ENCODE data around the gene ATP2B3.

ATP2B3 gene

DNA sequence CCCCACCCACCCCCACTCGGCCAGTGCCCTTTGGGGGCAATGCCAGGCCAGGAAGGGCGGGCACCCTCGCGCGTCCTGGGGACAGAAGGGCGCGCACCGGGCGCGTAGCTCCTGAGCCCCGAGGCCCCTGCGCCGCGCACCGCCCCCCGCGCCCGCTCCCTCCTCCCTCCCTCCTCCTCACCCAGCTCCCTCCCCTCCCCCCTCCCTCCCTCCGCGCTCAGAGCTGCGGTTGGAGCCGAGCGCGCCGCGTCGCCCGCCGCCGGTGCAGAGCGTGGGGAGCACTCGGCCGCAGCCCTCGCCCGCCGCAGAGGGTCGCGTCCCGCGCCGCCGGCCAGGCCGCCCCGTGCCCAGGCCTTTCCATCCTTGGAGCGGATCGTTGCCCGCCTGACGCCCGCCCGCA lies at the start of gene ATP2B3:
ATP2B3 (plus strand) TSS at position 220 of the 400 bp plus-strand sequence. CDS start 18,606 bp downstream, outside the sequence.
- Histone ChIP-seq H3K36me3 (ENCODE audit: control insufficient read depth, insufficient read depth, low read length) (no peaks in the 10 kb centered on the region), H3K9ac (ENCODE audit: low read depth, low read length) (no peak within 1 kb of the TSS), H3K9me3 (ENCODE audit: control insufficient read depth, insufficient read depth, low read length) (peaks cover 3% of the 10 kb centered on the region), H3K4me3 (ENCODE audit: low read depth, low read length) (peak within 1 kb of the TSS; percentile 37), H3K4me1 (ENCODE audit: control insufficient read depth, insufficient read depth, low read length) (no peaks in the 10 kb centered on the region), H3K27me3 (ENCODE audit: control insufficient read depth, insufficient read depth, low read length) (peaks cover 24% of the 10 kb centered on the region)

DNA sequence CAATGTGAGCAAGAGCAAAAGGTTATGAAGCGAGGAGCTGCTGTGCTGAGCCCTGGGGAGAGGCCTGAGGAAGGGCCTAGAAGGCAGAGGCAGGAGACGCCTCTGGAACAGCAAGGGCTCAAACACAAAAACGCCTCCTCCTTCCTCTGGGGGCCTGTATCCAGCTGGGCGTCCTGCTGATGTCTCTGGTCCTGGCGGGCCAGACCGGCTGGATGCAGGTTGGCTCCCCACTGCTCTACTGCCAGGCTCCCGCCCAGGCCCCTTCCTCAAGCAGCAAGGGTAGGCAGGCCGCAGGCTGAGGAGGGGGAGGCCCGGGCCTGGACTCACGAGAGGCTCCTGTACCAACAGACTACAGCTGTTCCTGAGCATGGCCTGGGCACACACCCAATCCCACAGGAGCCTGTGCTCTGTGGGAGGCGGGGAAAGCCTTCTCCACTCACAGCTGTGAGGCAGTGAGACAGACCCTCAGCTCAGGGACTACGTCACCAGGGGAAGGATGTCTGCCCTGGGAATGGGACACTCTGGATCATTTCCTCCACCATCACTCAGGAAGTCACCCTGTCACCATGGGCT lies 49.3 kb upstream of the ATP2B3 start:
- H3K4me3 ChIP-seq (ENCODE audit: low read depth, low read length), result no peak overlapping the region
- H3K9me3 ChIP-seq (ENCODE audit: control insufficient read depth, insufficient read depth, low read length), result no peaks in the 10 kb centered on the region
- no peak overlapping the region for H3K9ac ChIP-seq (ENCODE audit: low read depth, low read length)
- H3K4me1 ChIP-seq (ENCODE audit: control insufficient read depth, insufficient read depth, low read length), result no peaks in the 10 kb centered on the region
- peaks cover 24% of the 10 kb centered on the region for H3K36me3 ChIP-seq (ENCODE audit: control insufficient read depth, insufficient read depth, low read length)
- H3K27me3 ChIP-seq (ENCODE audit: control insufficient read depth, insufficient read depth, low read length), result no peaks in the 10 kb centered on the region

DNA sequence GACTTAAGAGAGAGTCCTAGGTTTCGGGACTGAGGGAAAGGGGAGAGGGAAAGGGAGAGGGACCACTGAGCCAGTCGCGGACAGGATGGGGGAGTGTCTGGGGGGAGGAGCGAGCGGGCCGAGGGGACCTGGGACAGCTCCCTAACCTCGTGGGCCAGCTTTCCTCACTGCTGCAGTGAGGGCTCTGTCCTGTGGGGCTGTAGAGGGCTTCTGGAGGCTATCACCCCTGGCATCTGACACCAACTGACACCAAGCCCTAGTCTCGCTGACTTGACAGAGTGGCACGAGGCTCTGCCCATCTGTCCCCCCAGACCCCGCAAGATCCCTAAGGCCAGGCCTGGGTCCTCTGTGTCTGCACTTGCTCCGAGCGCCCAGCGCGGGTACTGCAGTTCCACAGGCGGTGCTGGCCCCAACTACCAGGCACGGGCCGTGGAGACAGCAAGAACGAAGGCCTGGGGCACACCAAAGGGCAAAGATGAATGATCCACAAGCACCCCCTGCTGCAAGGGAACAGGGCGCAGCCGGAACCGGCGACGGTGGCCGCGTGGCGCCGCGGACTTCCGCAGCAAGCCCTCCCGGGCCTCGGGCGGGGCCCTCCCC lies 47.5 kb upstream of the ATP2B3 start:
- Histone ChIP-seq H3K9ac (ENCODE audit: low read depth, low read length) (peak overlapping the region; percentile 54), H3K36me3 (ENCODE audit: control insufficient read depth, insufficient read depth, low read length) (peaks cover 18% of the 10 kb centered on the region), H3K27me3 (ENCODE audit: control insufficient read depth, insufficient read depth, low read length) (no peaks in the 10 kb centered on the region), H3K4me3 (ENCODE audit: low read depth, low read length) (peak overlapping the region; percentile 71), H3K4me1 (ENCODE audit: control insufficient read depth, insufficient read depth, low read length) (no peaks in the 10 kb centered on the region), H3K9me3 (ENCODE audit: control insufficient read depth, insufficient read depth, low read length) (no peaks in the 10 kb centered on the region)

- Histone ChIP-seq H3K4me3 (ENCODE audit: low read depth, low read length) (peak within 1 kb of the TSS; percentile 71), H3K27me3 (ENCODE audit: control insufficient read depth, insufficient read depth, low read length) (peaks cover 5% of the 10 kb centered on the region), H3K36me3 (ENCODE audit: control insufficient read depth, insufficient read depth, low read length) (peaks cover 18% of the 10 kb centered on the region), H3K9me3 (ENCODE audit: control insufficient read depth, insufficient read depth, low read length) (no peaks in the 10 kb centered on the region), H3K4me1 (ENCODE audit: control insufficient read depth, insufficient read depth, low read length) (no peaks in the 10 kb centered on the region), H3K9ac (ENCODE audit: low read depth, low read length) (peak within 1 kb of the TSS; percentile 54)
These were observed 46.8 kb upstream of the ATP2B3 start, which contains the start of gene HAUS7 for GRCh38 chrX:153470411-153471363. HAUS7 (minus strand) TSS chrX:153470576; CDS start chrX:153470557, 19 bp downstream.

DNA sequence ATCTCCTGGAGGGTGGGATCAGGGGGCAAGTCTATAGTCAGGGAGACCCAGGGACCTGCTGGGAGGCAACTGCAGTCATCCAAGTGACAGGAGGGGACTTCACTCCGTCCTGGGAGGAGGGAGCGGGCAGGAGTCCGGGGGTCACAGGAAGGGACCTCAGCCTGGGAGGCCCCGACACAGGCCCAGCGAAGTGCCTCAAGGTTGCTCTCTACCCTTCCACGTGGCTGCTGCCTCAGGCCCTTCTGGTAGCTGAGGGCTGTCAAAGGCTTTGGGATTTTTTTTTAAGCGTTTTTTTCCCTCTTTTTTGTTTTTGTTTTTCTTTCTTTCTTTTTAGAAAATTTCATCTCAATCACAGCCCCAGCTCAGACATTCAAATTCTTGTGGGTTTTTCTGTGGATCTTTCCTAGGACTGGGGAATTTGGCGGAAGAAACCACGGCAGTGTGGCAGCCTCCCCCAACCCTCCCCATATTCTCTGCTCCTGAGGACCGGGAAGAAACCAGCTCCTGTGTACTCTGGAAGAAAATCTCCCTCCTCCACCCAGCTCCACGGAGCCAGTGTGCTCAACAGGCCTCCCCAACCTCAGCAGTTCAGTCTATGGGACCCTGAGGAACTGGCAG lies 45.7 kb upstream of the ATP2B3 start:
- Histone ChIP-seq H3K4me1 (ENCODE audit: control insufficient read depth, insufficient read depth, low read length) (no peaks in the 10 kb centered on the region), H3K27me3 (ENCODE audit: control insufficient read depth, insufficient read depth, low read length) (peaks cover 10% of the 10 kb centered on the region), H3K36me3 (ENCODE audit: control insufficient read depth, insufficient read depth, low read length) (peaks cover 18% of the 10 kb centered on the region), H3K4me3 (ENCODE audit: low read depth, low read length) (no peak overlapping the region), H3K9me3 (ENCODE audit: control insufficient read depth, insufficient read depth, low read length) (no peaks in the 10 kb centered on the region), H3K9ac (ENCODE audit: low read depth, low read length) (no peak overlapping the region)

DNA sequence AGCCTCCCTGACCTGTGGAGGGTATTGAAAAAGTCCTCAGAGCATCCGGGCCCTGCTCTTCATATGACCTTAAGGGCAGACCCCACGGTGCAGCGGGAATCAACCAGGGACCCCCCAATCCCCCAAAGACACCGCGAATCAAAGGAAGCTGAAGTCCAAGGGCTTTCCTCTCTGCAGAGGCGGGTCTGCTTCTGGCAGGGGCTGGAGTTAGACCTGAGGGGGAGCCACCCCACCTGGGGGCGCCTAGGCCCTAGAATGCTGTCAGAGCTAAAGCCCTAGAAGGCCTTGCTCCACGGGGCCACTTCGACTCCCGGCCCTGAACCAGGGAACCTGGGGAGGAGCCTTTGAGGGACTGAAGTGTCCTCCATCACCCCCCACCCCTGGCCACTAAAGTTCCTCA lies 44.3 kb upstream of the ATP2B3 start:
- Histone ChIP-seq H3K9me3 (ENCODE audit: control insufficient read depth, insufficient read depth, low read length) (peaks cover 5% of the 10 kb centered on the region), H3K36me3 (ENCODE audit: control insufficient read depth, insufficient read depth, low read length) (peaks cover 10% of the 10 kb centered on the region), H3K9ac (ENCODE audit: low read depth, low read length) (no peak overlapping the region), H3K4me3 (ENCODE audit: low read depth, low read length) (no peak overlapping the region), H3K27me3 (ENCODE audit: control insufficient read depth, insufficient read depth, low read length) (peaks cover 10% of the 10 kb centered on the region), H3K4me1 (ENCODE audit: control insufficient read depth, insufficient read depth, low read length) (peaks cover 4% of the 10 kb centered on the region)

- Histone ChIP-seq H3K36me3 (ENCODE audit: control insufficient read depth, insufficient read depth, low read length) (peaks cover 3% of the 10 kb centered on the region), H3K4me3 (ENCODE audit: low read depth, low read length) (no peak overlapping the region), H3K4me1 (ENCODE audit: control insufficient read depth, insufficient read depth, low read length) (peaks cover 4% of the 10 kb centered on the region), H3K9me3 (ENCODE audit: control insufficient read depth, insufficient read depth, low read length) (peaks cover 5% of the 10 kb centered on the region), H3K27me3 (ENCODE audit: control insufficient read depth, insufficient read depth, low read length) (peaks cover 10% of the 10 kb centered on the region), H3K9ac (ENCODE audit: low read depth, low read length) (no peak overlapping the region)
These were observed 43.2 kb upstream of the ATP2B3 start for GRCh38 chrX:153474266-153474665.

DNA sequence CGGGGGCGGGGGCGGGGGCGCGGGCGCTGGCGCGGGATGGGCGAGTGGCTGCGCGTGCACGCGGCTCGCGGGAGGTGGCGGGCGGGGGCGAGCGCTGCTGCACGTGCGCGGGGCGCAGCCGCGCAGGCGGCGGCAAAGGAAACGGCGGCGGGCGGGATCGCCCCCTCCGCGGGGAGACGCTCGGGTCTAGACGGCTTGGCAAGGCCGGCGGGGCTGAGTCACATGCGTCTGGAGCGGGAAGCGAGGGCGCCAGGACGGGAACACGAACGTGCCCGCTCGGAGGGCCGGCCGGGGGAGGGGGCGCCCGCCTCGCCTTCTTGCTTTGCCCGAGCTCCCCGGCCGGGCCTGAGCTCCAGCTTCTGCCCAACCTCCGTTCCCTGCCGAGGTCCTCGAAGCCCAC lies 42.7 kb upstream of the ATP2B3 start:
- no peak overlapping the region for H3K9ac ChIP-seq (ENCODE audit: low read depth, low read length)
- peaks cover 5% of the 10 kb centered on the region for H3K9me3 ChIP-seq (ENCODE audit: control insufficient read depth, insufficient read depth, low read length)
- peaks cover 10% of the 10 kb centered on the region for H3K27me3 ChIP-seq (ENCODE audit: control insufficient read depth, insufficient read depth, low read length)
- no peak overlapping the region for H3K4me3 ChIP-seq (ENCODE audit: low read depth, low read length)
- peaks cover 1% of the 10 kb centered on the region for H3K36me3 ChIP-seq (ENCODE audit: control insufficient read depth, insufficient read depth, low read length)
- H3K4me1 ChIP-seq (ENCODE audit: control insufficient read depth, insufficient read depth, low read length), result peaks cover 4% of the 10 kb centered on the region

DNA sequence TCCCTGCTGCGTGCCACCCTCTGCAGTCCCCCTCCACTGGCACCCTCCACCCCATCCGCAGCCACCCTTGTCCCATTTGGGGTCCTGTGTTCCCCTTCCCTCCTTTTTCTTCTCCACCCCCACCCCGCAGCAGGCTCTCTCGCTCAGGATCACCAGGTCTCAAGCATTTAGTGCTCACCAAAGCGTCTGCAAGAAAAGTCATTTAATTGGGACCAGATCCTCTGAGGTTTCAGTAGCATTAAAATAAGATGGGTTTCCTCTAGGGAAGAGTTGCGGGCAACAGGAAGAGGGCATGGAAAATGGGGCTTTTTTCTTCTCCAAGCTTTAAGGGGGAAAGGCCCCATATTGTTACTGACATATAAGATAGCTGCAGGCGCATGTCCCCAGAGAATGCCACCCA lies 42.2 kb upstream of the ATP2B3 start:
- no peak overlapping the region for H3K4me3 ChIP-seq (ENCODE audit: low read depth, low read length)
- H3K36me3 ChIP-seq (ENCODE audit: control insufficient read depth, insufficient read depth, low read length), result no peaks in the 10 kb centered on the region
- no peak overlapping the region for H3K9ac ChIP-seq (ENCODE audit: low read depth, low read length)
- peaks cover 10% of the 10 kb centered on the region for H3K27me3 ChIP-seq (ENCODE audit: control insufficient read depth, insufficient read depth, low read length)
- peaks cover 4% of the 10 kb centered on the region for H3K4me1 ChIP-seq (ENCODE audit: control insufficient read depth, insufficient read depth, low read length)
- peaks cover 5% of the 10 kb centered on the region for H3K9me3 ChIP-seq (ENCODE audit: control insufficient read depth, insufficient read depth, low read length)

- H3K4me3 ChIP-seq (ENCODE audit: low read depth, low read length), result no peak overlapping the region
- H3K27me3 ChIP-seq (ENCODE audit: control insufficient read depth, insufficient read depth, low read length), result peaks cover 10% of the 10 kb centered on the region
- H3K36me3 ChIP-seq (ENCODE audit: control insufficient read depth, insufficient read depth, low read length), result no peaks in the 10 kb centered on the region
- H3K9ac ChIP-seq (ENCODE audit: low read depth, low read length), result no peak overlapping the region
- H3K4me1 ChIP-seq (ENCODE audit: control insufficient read depth, insufficient read depth, low read length), result peaks cover 4% of the 10 kb centered on the region
- H3K9me3 ChIP-seq (ENCODE audit: control insufficient read depth, insufficient read depth, low read length), result peaks cover 5% of the 10 kb centered on the region
These were observed 41.6 kb upstream of the ATP2B3 start for GRCh38 chrX:153475751-153476281.

- H3K9me3 ChIP-seq (ENCODE audit: control insufficient read depth, insufficient read depth, low read length), result peaks cover 5% of the 10 kb centered on the region
These were observed 40.6 kb upstream of the ATP2B3 start for GRCh38 chrX:153476666-153477363.

More at GRCh38 chrX:153476666-153477363, 40.6 kb upstream of the ATP2B3 start:
- no peak overlapping the region for H3K4me3 ChIP-seq (ENCODE audit: low read depth, low read length)
- peaks cover 4% of the 10 kb centered on the region for H3K4me1 ChIP-seq (ENCODE audit: control insufficient read depth, insufficient read depth, low read length)
- no peak overlapping the region for H3K9ac ChIP-seq (ENCODE audit: low read depth, low read length)
- peaks cover 10% of the 10 kb centered on the region for H3K27me3 ChIP-seq (ENCODE audit: control insufficient read depth, insufficient read depth, low read length)
- no peaks in the 10 kb centered on the region for H3K36me3 ChIP-seq (ENCODE audit: control insufficient read depth, insufficient read depth, low read length)

Measured in iPS-15b (cell line).